Stomach (tissue), 4 donors: Measurements from ENCODE around the gene SHC1.

Source experiments
- EP300 ChIP-seq: sonication (generic); formaldehyde crosslinking; IDR thresholded peaks from one replicate; pipeline ENCODE4 v1.6.1; 2017; ENCODE audit warnings: antibody characterized with exemption
- POLR2A ChIP-seq, 4 donors: fragments of 450-650 bp; IDR thresholded peaks; one replicate each; pipeline ENCODE4 v1.6.1; 2016; ENCODE audit warnings: antibody characterized with exemption in 4 of 4, control low read depth in 2 of 4, mild to moderate bottlenecking in 1 of 4, moderate library complexity in 1 of 4
- POLR2AphosphoS5 ChIP-seq, 3 donors: sonication (generic); formaldehyde crosslinking; IDR thresholded peaks; one replicate each; pipeline ENCODE4 v1.6.1; 2016; ENCODE audit warnings: antibody characterized with exemption in 3 of 3
- TF ChIP-seq, protein P1 (sequence below), 7 experiments: fragments of 450-650 bp in 4 of 7; fragments of 200-600 bp in 3 of 7; sonication (generic) in 3 of 7; IDR thresholded peaks; one replicate each; pipeline ENCODE4 v1.5.1; 2016 to 2019; ENCODE audit warnings: antibody characterized with exemption in 7 of 7, control low read depth in 2 of 7, mild to moderate bottlenecking in 1 of 7

DNA sequence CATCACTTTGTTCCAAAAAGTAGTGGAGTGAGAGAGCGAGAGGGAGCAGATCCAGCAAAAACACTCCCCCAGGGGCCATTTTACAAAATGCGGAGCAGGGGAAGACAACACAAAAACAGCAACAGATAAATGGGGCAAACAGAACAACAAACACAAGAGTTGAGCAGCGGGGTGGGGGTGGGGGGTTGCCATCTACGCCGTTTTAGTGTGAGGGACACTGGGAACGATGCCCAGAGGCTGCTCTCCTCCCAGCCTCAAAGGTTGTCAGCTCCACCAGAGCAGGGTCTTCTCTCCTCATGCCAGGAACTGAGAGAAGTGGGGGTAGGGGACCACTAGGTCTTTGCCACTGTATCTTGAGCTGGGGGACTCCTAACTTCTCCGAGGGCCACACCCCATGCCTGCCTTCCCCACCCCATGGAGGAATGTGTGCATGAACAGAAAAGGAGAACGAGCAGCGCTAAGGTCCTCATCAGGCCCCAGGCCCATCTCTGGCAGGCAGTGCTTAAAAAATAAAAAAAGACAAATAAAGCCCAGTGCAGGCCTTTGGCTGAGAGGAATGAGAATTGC lies 13.4 kb downstream of the SHC1 start:
- no peak for TF ChIP-seq POLR2AphosphoS5 (IDR thresholded peaks at IDR 0.05)
- TF ChIP-seq, protein P1, sequence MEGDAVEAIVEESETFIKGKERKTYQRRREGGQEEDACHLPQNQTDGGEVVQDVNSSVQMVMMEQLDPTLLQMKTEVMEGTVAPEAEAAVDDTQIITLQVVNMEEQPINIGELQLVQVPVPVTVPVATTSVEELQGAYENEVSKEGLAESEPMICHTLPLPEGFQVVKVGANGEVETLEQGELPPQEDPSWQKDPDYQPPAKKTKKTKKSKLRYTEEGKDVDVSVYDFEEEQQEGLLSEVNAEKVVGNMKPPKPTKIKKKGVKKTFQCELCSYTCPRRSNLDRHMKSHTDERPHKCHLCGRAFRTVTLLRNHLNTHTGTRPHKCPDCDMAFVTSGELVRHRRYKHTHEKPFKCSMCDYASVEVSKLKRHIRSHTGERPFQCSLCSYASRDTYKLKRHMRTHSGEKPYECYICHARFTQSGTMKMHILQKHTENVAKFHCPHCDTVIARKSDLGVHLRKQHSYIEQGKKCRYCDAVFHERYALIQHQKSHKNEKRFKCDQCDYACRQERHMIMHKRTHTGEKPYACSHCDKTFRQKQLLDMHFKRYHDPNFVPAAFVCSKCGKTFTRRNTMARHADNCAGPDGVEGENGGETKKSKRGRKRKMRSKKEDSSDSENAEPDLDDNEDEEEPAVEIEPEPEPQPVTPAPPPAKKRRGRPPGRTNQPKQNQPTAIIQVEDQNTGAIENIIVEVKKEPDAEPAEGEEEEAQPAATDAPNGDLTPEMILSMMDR (IDR thresholded peaks at IDR 0.05): no peak
- no peak for TF ChIP-seq POLR2A (IDR thresholded peaks at IDR 0.05)
- no peak for TF ChIP-seq EP300
